GM12865 (cell line): ENCODE measurements around the gene HAUS7.

Experiments used
- DNase-seq: peaks from one replicate; pipeline ENCODE4 v3.0.0; 2010; ENCODE audit warnings: low read depth
- H3K4me3 ChIP-seq: 2 replicates; pipeline ENCODE4 v1.5.1; 2011; ENCODE audit warnings: mild to moderate bottlenecking, low read depth, low read length, control low read depth
- TF ChIP-seq, protein P1 (sequence below): IDR thresholded peaks from 2 replicates; pipeline ENCODE4 v1.5.1; 2011; ENCODE audit warnings: low read length, control low read depth, low read depth, inconsistent platforms; ENCODE audit not compliant: insufficient read depth; ENCODE audit errors: missing control alignments

Gene HAUS7

DNA sequence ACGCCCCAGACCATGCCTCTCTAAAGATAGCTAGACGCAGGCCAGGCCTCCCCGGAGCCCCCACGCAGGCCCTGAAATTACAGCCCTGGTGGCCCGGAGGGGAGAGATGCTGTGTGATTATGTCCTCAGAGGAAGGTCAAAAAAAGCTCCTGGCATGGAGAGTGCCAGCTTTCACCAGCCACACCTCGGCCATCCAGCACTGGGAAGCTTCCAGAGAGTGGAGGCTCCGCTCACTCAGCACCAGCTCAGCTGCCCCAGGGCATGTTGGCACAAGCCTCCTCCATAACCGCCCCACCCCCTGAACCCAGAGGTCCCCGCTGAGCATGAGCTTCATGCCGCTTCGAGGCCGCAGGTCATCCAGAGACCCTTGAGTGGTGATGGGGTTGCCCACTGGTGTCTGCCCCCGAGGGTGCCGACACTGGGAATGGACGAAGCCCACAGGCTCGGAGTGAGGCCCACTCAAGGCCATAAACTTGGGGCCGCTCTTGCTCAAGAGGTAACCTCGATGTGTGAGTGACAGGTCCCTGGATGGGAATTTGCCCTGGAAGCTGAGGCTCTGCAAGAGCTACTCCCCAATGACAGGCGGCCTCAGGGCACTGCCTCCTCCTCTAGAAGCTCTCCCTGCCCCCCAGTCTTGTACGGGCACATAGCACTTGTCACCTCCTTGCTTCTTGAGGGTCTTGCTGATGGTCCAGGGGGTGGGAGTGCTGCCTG lies 20.0 kb upstream of the HAUS7 start:
- no peak for DNase-seq
- TF ChIP-seq, protein P1, sequence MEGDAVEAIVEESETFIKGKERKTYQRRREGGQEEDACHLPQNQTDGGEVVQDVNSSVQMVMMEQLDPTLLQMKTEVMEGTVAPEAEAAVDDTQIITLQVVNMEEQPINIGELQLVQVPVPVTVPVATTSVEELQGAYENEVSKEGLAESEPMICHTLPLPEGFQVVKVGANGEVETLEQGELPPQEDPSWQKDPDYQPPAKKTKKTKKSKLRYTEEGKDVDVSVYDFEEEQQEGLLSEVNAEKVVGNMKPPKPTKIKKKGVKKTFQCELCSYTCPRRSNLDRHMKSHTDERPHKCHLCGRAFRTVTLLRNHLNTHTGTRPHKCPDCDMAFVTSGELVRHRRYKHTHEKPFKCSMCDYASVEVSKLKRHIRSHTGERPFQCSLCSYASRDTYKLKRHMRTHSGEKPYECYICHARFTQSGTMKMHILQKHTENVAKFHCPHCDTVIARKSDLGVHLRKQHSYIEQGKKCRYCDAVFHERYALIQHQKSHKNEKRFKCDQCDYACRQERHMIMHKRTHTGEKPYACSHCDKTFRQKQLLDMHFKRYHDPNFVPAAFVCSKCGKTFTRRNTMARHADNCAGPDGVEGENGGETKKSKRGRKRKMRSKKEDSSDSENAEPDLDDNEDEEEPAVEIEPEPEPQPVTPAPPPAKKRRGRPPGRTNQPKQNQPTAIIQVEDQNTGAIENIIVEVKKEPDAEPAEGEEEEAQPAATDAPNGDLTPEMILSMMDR = no peak

DNA sequence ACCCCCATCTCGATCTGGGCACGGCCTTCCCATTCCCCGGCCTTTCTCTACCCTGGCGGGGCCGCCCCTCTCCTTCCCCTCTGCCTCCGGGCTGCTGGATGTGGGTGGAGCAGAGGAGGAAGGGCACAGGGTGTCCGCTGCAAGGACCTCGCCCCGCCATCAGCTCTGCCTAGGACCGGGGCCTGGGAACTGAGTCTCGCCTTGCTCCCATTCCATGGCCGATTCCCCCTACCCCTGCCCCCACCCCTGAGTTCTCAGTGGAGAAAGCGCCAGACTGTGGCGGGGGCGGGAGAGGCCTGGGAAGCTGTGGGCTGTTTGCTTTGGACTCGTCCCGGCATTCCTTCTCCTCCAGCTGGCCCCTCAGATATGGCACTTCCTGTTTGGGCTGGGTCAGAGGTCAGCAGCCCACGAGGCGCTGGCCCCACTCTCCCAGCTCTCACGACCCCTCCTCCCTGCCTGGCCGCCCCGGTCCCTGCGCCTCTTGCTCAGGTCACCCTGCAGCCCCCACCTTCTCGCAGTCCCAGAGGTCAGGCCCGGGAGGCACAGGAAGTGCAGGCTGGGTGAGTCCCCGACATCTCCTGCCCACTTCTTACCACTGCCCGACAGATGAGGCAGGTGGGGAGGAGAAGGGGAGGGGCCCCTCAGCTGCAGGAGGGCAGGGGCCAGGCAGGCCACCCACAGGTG lies 18.0 kb upstream of the HAUS7 start:
- no peak overlapping the region for H3K4me3 ChIP-seq
- TF ChIP-seq, protein P1 = no peak
- no peak for DNase-seq

More for the DNA sequence above, 20.0 kb upstream of the HAUS7 start:
- H3K4me3 ChIP-seq = no peak overlapping the region

DNA sequence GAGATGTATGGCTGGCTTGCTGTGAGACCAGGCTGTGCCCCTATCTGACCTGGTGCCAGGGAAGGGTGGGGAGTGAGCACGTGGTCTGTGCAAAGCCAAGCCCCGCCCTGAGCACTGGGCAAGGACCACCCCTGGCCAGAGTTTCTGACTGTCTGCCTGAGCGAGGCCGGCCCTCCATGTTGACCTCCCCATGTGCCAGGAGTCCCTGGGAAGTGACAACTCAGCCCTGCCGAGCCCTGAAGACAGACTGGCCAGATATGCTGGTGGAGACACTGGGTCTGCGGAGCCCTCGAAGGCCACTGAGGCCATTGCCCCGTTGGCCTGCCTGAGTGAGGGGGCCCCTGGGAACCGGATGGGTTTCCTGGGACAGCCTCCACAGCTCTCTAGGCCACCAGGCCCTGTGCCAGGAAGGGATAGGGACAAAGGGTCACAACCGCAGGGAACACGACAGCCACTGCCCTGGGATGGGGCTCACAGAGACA lies 17.3 kb upstream of the HAUS7 start:
- no peak for DNase-seq
- TF ChIP-seq, protein P1 = no peak
- no peak overlapping the region for H3K4me3 ChIP-seq

DNA sequence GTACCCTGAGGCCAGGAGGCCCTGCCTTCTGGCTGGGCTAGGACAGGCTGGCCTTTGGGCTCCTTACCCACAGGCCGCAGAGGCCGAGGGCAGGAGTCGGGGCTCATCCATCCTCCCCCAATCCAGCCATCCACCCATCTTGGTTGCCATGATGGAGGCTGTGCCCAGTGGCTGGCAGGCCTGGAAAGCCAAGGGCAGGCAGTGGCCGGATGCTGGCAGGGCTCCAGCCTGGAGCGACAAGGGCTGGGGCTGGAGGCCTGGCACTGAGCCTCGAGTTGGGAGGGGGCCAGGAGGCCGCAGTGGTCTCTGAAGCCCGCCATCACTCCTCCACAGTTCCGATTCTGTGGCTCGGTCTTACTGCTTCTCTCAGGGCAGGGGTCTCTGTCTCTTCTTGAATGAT lies 15.8 kb upstream of the HAUS7 start:
- DNase-seq = no peak
- no peak overlapping the region for H3K4me3 ChIP-seq
- TF ChIP-seq, protein P1 = no peak

DNA sequence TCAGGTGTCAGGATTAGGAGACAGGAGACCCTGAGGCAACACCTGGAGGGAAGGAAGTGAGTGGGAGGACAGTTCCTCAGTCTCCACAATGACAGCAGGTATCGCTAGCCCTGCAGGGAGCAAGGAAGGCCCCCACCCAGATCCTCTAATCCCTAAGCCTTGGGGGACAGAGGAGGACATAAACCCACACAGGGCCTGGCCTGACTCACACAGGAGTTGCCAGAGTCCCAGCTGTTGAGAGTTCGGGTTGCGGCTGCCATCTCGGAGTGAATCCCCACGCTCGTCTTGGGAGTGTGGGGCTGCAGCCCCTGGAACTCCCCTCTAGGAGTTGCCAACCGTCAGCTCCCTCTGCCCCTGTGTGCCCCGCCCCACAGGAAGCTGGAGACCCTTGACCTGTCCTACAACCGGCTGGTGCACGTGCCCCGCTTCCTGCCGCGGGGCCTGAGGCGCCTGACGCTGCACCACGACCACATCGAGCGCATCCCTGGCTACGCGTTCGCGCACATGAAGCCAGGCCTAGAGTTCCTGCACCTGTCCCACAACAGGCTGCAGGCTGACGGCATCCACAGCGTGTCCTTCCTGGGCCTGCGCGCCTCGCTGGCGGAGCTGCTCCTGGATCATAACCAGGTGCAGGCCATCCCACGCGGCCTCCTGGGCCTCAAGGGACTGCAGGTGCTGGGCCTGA lies 15.2 kb upstream of the HAUS7 start:
- TF ChIP-seq, protein P1 = no peak
- no peak for DNase-seq
- no peak overlapping the region for H3K4me3 ChIP-seq

DNA sequence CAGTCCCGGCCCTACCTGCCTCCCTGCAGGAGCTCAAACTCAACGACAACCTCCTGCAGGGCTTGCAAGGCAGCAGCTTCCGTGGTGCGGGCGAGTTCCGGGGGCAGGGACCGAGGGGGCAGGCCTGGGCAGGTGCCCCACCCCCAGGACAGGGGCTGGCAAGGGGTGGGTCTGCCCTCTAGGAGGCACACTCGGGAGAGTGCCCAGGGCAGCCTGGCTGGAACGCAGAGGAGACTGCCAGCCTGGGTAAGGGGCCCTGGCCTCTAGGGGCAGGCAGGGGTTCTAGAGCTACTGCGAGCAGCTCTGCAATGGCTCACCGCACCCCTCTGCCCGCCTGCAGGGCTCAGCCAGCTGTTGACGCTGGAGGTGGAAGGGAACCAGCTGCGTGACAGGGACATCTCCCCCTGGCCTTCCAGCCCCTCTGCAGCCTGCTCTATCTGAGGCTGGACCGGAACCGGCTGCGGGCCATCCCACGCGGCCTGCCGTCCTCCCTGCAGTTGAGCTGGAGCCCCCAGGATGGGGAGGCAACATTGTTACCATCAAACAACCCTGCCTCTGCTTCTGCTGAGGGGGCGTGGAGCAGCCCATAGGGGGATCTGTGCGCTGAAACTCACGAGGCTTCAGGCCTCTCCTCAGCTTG lies 12.1 kb upstream of the HAUS7 start:
- TF ChIP-seq, protein P1 = no peak
- no peak for DNase-seq

More for the DNA sequence above, 12.1 kb upstream of the HAUS7 start:
- H3K4me3 ChIP-seq = no peak overlapping the region
